K562 (cell line): ENCODE data around the gene MPHOSPH8. TPM values are rescaled to one million over a fixed set of nuclear protein-coding genes. Genes with fewer than 3 reads are reported as not detected.
A peak's percentile ranks its signal among the peaks of the same experiment; 100 is the strongest.

Source experiments
- CBFA2T3 ChIP-seq: fragments of 450-650 bp; IDR thresholded peaks from 2 replicates; pipeline ENCODE4 v1.6.1; 2017
- ESRRA ChIP-seq: fragments of 450-650 bp; IDR thresholded peaks from 2 replicates; pipeline ENCODE4 v1.6.1; 2014; ENCODE audit warnings: low read depth, mild to moderate bottlenecking, moderate library complexity, borderline replicate concordance
- ETS1 ChIP-seq: conservative IDR thresholded peaks from 2 replicates; pipeline ENCODE4 v1.6.1; 2011; ENCODE audit warnings: low read depth, mild to moderate bottlenecking, low read length; ENCODE audit not compliant: control insufficient read depth
- GABPA ChIP-seq: fragments of 200-800 bp; sonication (Bioruptor generic); conservative IDR thresholded peaks from 2 replicates; pipeline ENCODE4 v1.6.1; 2016; ENCODE audit warnings: low read depth, missing genetic modification characterization, missing compliant biosample characterization
- HMBOX1 ChIP-seq: sonication (generic); IDR thresholded peaks from 2 replicates; pipeline ENCODE4 v1.6.1; 2016
- JUND ChIP-seq, 2 experiments: IDR thresholded peaks; 2 replicates in 1 of 2; 3 replicates in 1 of 2; pipeline ENCODE4 v1.6.1; 2011; ENCODE audit warnings: borderline replicate concordance in 2 of 2, low read depth in 2 of 2, low read length in 2 of 2, improper control_type of control experiment in 1 of 2, missing biosample characterization in 1 of 2, missing genetic modification characterization in 1 of 2, missing genetic modification reagents in 1 of 2
- KDM5B ChIP-seq: fragments of 200-600 bp; sonication (generic); IDR thresholded peaks from 2 replicates; pipeline ENCODE4 v1.6.1; 2012; ENCODE audit warnings: low read depth, mild to moderate bottlenecking, moderate library complexity, low read length, control low read depth, inconsistent platforms; ENCODE audit not compliant: insufficient replicate concordance
- KLF1 ChIP-seq: fragments of 450-650 bp; IDR thresholded peaks from 2 replicates; pipeline ENCODE4 v1.6.1; 2016; ENCODE audit warnings: missing genetic modification characterization, missing compliant biosample characterization
- NUFIP1 ChIP-seq: fragments of 450-650 bp; IDR thresholded peaks from 2 replicates; pipeline ENCODE4 v1.6.1; 2018; ENCODE audit not compliant: partially characterized antibody
- SREBF2 ChIP-seq: sonication (generic); formaldehyde crosslinking; IDR thresholded peaks from 2 replicates; pipeline ENCODE4 v1.4.0; 2020; ENCODE audit warnings: mild to moderate bottlenecking, missing genetic modification reagents
- TCF3 ChIP-seq: sonication (generic); formaldehyde crosslinking; IDR thresholded peaks from 2 replicates; pipeline ENCODE4 v1.4.0; 2020; ENCODE audit warnings: mild to moderate bottlenecking, missing genetic modification reagents
- ZBTB7A ChIP-seq: IDR thresholded peaks from 2 replicates; pipeline ENCODE4 v1.6.1; 2011; ENCODE audit warnings: low read depth, mild to moderate bottlenecking, low read length, moderate library complexity, borderline replicate concordance; ENCODE audit not compliant: control insufficient read depth
- ZNF586 ChIP-seq: fragments of 450-650 bp; formaldehyde crosslinking; conservative IDR thresholded peaks from 2 replicates; pipeline ENCODE4 v1.4.0; 2020; ENCODE audit warnings: mild to moderate bottlenecking, moderate library complexity
- ZNF592 ChIP-seq: fragments of 450-650 bp; IDR thresholded peaks from 2 replicates; pipeline ENCODE4 v1.6.1; 2017; ENCODE audit warnings: antibody characterized with exemption, mild to moderate bottlenecking
- polyA plus RNA-seq, 8 experiments: library from polyadenylated mRNA; depleted of rRNA in 4 of 8; stranded (reverse) in 5 of 8; unstranded in 3 of 8; fragments of >200 nt; fragmentation: Nextera tagmentation in 2 of 8; fragmentation: Illumina TruSeq in 1 of 8; extraction: Ambion mirVana in 2 of 8; extraction: Trizol in 1 of 8; gene quantifications; 2 replicates each; pipeline versions ENCODE4 v1.2.1 to v1.2.3, GENCODE V29; 2011 to 2014; ENCODE audit warnings: inconsistent platforms in 1 of 8, missing spikeins in 1 of 8
- total RNA-seq, 7 experiments: library from RNA; depleted of rRNA in 6 of 7; stranded (reverse); fragments of >200 nt in 6 of 7; fragmentation: Illumina TruSeq in 2 of 7; extraction: Trizol in 2 of 7; gene quantifications; 2 replicates each; pipeline versions ENCODE4 v1.2.1 to v1.2.3, GENCODE V29; 2011 to 2021; ENCODE audit warnings: low replicate concordance in 1 of 7
- TF ChIP-seq, protein P1 (sequence below): fragments of 450-650 bp; formaldehyde crosslinking; IDR thresholded peaks from 2 replicates; pipeline ENCODE4 v1.4.0; 2020; ENCODE audit warnings: mild to moderate bottlenecking, mixed read lengths
- TF ChIP-seq, protein P2 (sequence below): fragments of 250-450 bp; sonication (Bioruptor Pico); IDR thresholded peaks from 2 replicates; pipeline ENCODE4 v1.4.0; 2020; ENCODE audit warnings: mild to moderate bottlenecking, moderate library complexity

Gene MPHOSPH8
- total and polyA plus RNA-seq, 9 of the 15 experiments (the other 6 are each of a cell fraction or from before 2014, with no cell fraction given) = 10.3 to 24.8 (median 16.6) TPM

- TF ChIP-seq, protein P1, sequence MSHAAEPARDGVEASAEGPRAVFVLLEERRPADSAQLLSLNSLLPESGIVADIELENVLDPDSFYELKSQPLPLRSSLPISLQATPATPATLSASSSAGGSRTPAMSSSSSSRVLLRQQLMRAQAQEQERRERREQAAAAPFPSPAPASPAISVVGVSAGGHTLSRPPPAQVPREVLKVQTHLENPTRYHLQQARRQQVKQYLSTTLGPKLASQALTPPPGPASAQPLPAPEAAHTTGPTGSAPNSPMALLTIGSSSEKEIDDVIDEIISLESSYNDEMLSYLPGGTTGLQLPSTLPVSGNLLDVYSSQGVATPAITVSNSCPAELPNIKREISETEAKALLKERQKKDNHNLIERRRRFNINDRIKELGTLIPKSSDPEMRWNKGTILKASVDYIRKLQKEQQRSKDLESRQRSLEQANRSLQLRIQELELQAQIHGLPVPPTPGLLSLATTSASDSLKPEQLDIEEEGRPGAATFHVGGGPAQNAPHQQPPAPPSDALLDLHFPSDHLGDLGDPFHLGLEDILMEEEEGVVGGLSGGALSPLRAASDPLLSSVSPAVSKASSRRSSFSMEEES (CRISPR knock-in tag) = no peak
- TF ChIP-seq TCF3 (CRISPR knock-in tag) (0 out of 2 replicates have a peak, but pooled peaks have one; percentile 25), KLF1 (tag) (no peak), GABPA (no peak), HMBOX1 (no peak), NUFIP1 (no peak), JUND (IDR thresholded peaks at IDR 0.05; ENCODE audit: borderline replicate concordance, low read depth, low read length) (no peak), JUND (tag; IDR thresholded peaks at IDR 0.05; ENCODE audit: borderline replicate concordance, low read depth, low read length) (no peak), ZNF592 (no peak), ESRRA (0 out of 2 replicates have a peak, but pooled peaks have one; percentile 21), CBFA2T3 (peak; percentile 58), SREBF2 (CRISPR knock-in tag) (no peak), ZNF586 (CRISPR knock-in tag) (no peak), ETS1 (no peak), ZBTB7A (no peak), KDM5B (no peak)
- TF ChIP-seq, protein P2, sequence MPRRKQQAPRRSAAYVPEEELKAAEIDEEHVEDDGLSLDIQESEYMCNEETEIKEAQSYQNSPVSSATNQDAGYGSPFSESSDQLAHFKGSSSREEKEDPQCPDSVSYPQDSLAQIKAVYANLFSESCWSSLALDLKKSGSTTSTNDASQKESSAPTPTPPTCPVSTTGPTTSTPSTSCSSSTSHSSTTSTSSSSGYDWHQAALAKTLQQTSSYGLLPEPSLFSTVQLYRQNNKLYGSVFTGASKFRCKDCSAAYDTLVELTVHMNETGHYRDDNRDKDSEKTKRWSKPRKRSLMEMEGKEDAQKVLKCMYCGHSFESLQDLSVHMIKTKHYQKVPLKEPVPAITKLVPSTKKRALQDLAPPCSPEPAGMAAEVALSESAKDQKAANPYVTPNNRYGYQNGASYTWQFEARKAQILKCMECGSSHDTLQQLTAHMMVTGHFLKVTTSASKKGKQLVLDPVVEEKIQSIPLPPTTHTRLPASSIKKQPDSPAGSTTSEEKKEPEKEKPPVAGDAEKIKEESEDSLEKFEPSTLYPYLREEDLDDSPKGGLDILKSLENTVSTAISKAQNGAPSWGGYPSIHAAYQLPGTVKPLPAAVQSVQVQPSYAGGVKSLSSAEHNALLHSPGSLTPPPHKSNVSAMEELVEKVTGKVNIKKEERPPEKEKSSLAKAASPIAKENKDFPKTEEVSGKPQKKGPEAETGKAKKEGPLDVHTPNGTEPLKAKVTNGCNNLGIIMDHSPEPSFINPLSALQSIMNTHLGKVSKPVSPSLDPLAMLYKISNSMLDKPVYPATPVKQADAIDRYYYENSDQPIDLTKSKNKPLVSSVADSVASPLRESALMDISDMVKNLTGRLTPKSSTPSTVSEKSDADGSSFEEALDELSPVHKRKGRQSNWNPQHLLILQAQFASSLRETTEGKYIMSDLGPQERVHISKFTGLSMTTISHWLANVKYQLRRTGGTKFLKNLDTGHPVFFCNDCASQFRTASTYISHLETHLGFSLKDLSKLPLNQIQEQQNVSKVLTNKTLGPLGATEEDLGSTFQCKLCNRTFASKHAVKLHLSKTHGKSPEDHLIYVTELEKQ (CRISPR knock-in tag) = no peak
These were observed 26.7 kb upstream of the MPHOSPH8 start (continued) for GRCh38 chr13:19606737-19607136.
